Thyroid gland (tissue), 4 donors: ENCODE measurements around the gene GNAI2. TPM values are rescaled to one million over a fixed set of nuclear protein-coding genes. Genes with fewer than 3 reads are reported as not detected.

Experiments used
- DNase-seq, 2 donors: peaks; one replicate each; pipeline ENCODE4 v3.0.0-alpha.2; 2019
- H3K27ac ChIP-seq, 3 donors: fragments of 200-600 bp; sonication (generic); 1 replicate in 2 of 3; 2 replicates in 1 of 3; pipeline ENCODE4 v1.5.1; 2016 to 2019; ENCODE audit warnings: mild to moderate bottlenecking in 1 of 3, moderate library complexity in 1 of 3
- H3K27me3 ChIP-seq: fragments of 200-600 bp; sonication (generic); one replicate; pipeline ENCODE4 v1.5.1; 2019
- H3K36me3 ChIP-seq, 2 donors: fragments of 200-600 bp; sonication (generic); one replicate each; pipeline ENCODE4 v1.5.1; 2016 to 2019
- H3K4me1 ChIP-seq, 2 donors: fragments of 200-600 bp; sonication (generic); one replicate each; pipeline ENCODE4 v1.5.1; 2017 to 2019
- H3K4me3 ChIP-seq, 3 donors: fragments of 200-600 bp; sonication (generic); replicated peaks in 1 of 3; 1 replicate in 2 of 3; 2 replicates in 1 of 3; pipeline ENCODE4 v1.5.1; 2016; ENCODE audit warnings: mild to moderate bottlenecking in 1 of 3
- H3K9me3 ChIP-seq: fragments of 200-600 bp; sonication (generic); one replicate; pipeline ENCODE4 v1.5.1; 2017
- POLR2A ChIP-seq, 2 donors: fragments of 450-650 bp; IDR thresholded peaks; one replicate each; pipeline ENCODE4 v1.6.1; 2017; ENCODE audit warnings: antibody characterized with exemption in 2 of 2, mild to moderate bottlenecking in 2 of 2, moderate library complexity in 1 of 2
- WGBS, 2 donors: methylation state at CpG; one replicate each; pipeline ENCODE4 v1.1.5; 2017; 5-methylcytosine and 5-hydroxymethylcytosine counted together
- intact Hi-C: fragments of 100-400 bp; cut with DNase I; formaldehyde crosslinking; loops from one replicate; pipeline ENCODE4 v1.15.1; 2023
- total RNA-seq, 4 donors: library from RNA; depleted of rRNA; stranded (reverse); fragments of >200 nt; gene quantifications; one replicate each; pipeline ENCODE4 v1.2.3, GENCODE V29; 2016
- TF ChIP-seq, protein P1 (sequence below), 6 experiments: fragments of 200-600 bp in 3 of 6; fragments of 450-650 bp in 3 of 6; sonication (generic) in 3 of 6; IDR thresholded peaks; one replicate each; pipeline ENCODE4 v1.5.1; 2016 to 2019; ENCODE audit warnings: antibody characterized with exemption in 6 of 6, mild to moderate bottlenecking in 2 of 6, inconsistent platforms in 1 of 6, moderate library complexity in 1 of 6

Gene GNAI2
- total RNA-seq, 4 donors from 2014 or later, result 111 to 171 (median 142) TPM

DNA sequence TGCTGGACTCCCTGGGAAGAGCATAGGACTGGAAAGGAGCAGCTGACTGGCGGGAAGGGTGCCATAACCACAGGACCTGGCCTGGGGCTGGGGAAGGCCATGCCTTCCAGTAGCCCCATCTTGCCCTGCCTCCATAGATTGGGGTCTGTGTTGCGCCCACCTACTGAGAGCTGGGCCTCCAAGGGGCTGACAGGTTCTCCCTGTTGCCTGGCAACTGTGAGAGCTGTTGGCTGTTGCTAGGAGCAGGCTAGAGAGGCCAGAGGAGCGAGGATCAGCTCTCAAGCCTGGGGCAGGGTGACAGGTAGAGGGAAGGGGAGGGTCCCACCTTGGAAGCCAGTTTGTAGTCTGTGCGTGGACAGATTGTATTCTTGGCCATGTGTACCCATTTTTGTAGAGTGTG lies 2.8 kb upstream of the GNAI2 start:
- no peak for TF ChIP-seq POLR2A (IDR thresholded peaks at IDR 0.05)
- TF ChIP-seq, protein P1, sequence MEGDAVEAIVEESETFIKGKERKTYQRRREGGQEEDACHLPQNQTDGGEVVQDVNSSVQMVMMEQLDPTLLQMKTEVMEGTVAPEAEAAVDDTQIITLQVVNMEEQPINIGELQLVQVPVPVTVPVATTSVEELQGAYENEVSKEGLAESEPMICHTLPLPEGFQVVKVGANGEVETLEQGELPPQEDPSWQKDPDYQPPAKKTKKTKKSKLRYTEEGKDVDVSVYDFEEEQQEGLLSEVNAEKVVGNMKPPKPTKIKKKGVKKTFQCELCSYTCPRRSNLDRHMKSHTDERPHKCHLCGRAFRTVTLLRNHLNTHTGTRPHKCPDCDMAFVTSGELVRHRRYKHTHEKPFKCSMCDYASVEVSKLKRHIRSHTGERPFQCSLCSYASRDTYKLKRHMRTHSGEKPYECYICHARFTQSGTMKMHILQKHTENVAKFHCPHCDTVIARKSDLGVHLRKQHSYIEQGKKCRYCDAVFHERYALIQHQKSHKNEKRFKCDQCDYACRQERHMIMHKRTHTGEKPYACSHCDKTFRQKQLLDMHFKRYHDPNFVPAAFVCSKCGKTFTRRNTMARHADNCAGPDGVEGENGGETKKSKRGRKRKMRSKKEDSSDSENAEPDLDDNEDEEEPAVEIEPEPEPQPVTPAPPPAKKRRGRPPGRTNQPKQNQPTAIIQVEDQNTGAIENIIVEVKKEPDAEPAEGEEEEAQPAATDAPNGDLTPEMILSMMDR (IDR thresholded peaks at IDR 0.05), result no peak
- H3K4me1 ChIP-seq, result peaks cover 12% of the 10 kb centered on the region in 2 donors
- 84 to 89% methylated on average over 4 of the region's 4 CpGs for WGBS, 2 donors
- no peak overlapping the region for H3K4me3 ChIP-seq
- no peaks in the 10 kb centered on the region for H3K27me3 ChIP-seq
- intact Hi-C loops, result no loop called here
- no peaks in the 10 kb centered on the region for H3K36me3 ChIP-seq
- H3K27ac ChIP-seq, result no peak overlapping the region
- DNase-seq, result no peak
- H3K9me3 ChIP-seq, result no peaks in the 10 kb centered on the region

GRCh38 chr3:50236484-50237132 lies 604 bp downstream of the GNAI2 start:
- DNase-seq, result no peak
- intact Hi-C loops, result no loop called here
- peaks cover 3 to 4% of the 10 kb centered on the region in 2 donors for H3K36me3 ChIP-seq
- peaks cover 26 to 38% of the 10 kb centered on the region in 2 donors for H3K4me1 ChIP-seq
- H3K27ac ChIP-seq, result peak overlapping the region; percentile 80 to 90 (median 83)
- H3K4me3 ChIP-seq, result peak overlapping the region; percentile 19 to 83 (median 82)
- WGBS, 2 donors, result 1 to 2% methylated on average over 11 to 13 of the region's 13 CpGs
- H3K27me3 ChIP-seq, result no peaks in the 10 kb centered on the region
- TF ChIP-seq POLR2A (IDR thresholded peaks at IDR 0.05), result no peak
- no peaks in the 10 kb centered on the region for H3K9me3 ChIP-seq

- TF ChIP-seq, protein P1 (IDR thresholded peaks at IDR 0.05), result no peak
- TF ChIP-seq POLR2A (IDR thresholded peaks at IDR 0.05), result no peak
- peak overlapping the region; percentile 80 to 90 (median 83) for H3K27ac ChIP-seq
- peaks cover 3 to 4% of the 10 kb centered on the region in 2 donors for H3K36me3 ChIP-seq
- H3K9me3 ChIP-seq, result no peaks in the 10 kb centered on the region
- intact Hi-C loops, result no loop called here
- H3K27me3 ChIP-seq, result no peaks in the 10 kb centered on the region
- peaks cover 29 to 44% of the 10 kb centered on the region in 2 donors for H3K4me1 ChIP-seq
- peak overlapping the region; percentile 19 to 83 (median 82) for H3K4me3 ChIP-seq
- 2 to 5% methylated on average over 7 of the region's 7 CpGs for WGBS, 2 donors
- DNase-seq, result peak; percentile 54
These were observed 1.2 kb downstream of the GNAI2 start for GRCh38 chr3:50237133-50237651.

GRCh38 chr3:50237754-50238548 lies 1.9 kb downstream of the GNAI2 start:
- 2% methylated on average over 9 to 21 of the region's 31 CpGs for WGBS, 2 donors
- peaks cover 36 to 51% of the 10 kb centered on the region in 2 donors for H3K4me1 ChIP-seq
- peak overlapping the region; percentile 80 to 90 (median 83) for H3K27ac ChIP-seq
- H3K4me3 ChIP-seq, result peak overlapping the region; percentile 19 to 83 (median 82)
- H3K9me3 ChIP-seq, result no peaks in the 10 kb centered on the region
- peak in 1 of 2 donors; percentile 76 for TF ChIP-seq POLR2A (IDR thresholded peaks at IDR 0.05)
- TF ChIP-seq, protein P1 (IDR thresholded peaks at IDR 0.05), result no peak
- no peaks in the 10 kb centered on the region for H3K27me3 ChIP-seq
- intact Hi-C loops, result no loop called here
- peak; percentile 88 to 90 for DNase-seq
- H3K36me3 ChIP-seq, result peaks cover 3 to 4% of the 10 kb centered on the region in 2 donors

DNA sequence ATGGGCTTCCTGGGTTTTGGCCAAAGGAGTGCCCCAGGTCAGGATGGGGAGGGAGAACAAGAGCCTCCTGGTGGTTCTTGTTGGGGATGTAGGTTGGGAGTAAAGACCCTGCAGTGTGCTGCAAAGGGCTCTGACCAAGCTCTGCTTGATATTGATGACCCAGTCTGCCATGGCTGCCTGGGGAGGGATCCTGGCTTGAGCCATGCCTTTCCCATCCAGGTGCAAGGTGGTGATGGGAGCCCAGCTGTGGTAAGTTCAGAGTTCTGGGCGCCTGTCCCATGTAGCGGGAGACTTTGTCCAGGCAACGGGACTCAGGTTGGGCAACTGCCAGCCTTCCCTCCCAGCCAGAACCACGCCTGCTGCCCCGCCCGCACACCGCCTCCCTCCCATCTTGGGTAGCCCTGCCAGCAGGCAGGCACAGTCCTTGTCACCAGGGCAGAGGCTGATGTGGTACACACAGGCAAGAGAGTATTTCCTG lies 2.6 kb downstream of the GNAI2 start:
- intact Hi-C loops, result no loop called here
- peak; percentile 82 to 83 for DNase-seq

More for the DNA sequence above, 2.6 kb downstream of the GNAI2 start:
- H3K4me3 ChIP-seq, result peak overlapping the region in 2 of 3 donors; percentile 82 to 83
- no peaks in the 10 kb centered on the region for H3K9me3 ChIP-seq
- H3K36me3 ChIP-seq, result peaks cover 3 to 4% of the 10 kb centered on the region in 2 donors
- H3K27me3 ChIP-seq, result no peaks in the 10 kb centered on the region
- peaks cover 39 to 58% of the 10 kb centered on the region in 2 donors for H3K4me1 ChIP-seq
- H3K27ac ChIP-seq, result peak overlapping the region; percentile 80 to 90 (median 83)
- TF ChIP-seq, protein P1 (IDR thresholded peaks at IDR 0.05), result no peak
- peak in 1 of 2 donors; percentile 7 for TF ChIP-seq POLR2A (IDR thresholded peaks at IDR 0.05)
- WGBS, 2 donors, result 20 to 54% methylated on average over 1 to 7 of the region's 7 CpGs
